Endothelial cell of umbilical vein (primary cell): ENCODE data around the gene RCAN1. TPM values are rescaled to one million over a fixed set of nuclear protein-coding genes. Genes with fewer than 3 reads are reported as not detected.

Source experiments
- BruUV-seq: library from RNA; stranded (reverse); fragments of 400-500 nt; replicated peaks from 2 replicates; lab custom pipeline; 2021; lab: Mats Ljungman, UMichigan
- CTCF ChIA-PET: fragments of 300-600, 350-600 bp; sonication (Branson Sonifier 250); formaldehyde crosslinking; loops from one replicate; lab custom pipeline; 2021; ENCODE audit warnings: antibody characterized with exemption, inconsistent platforms; lab: Charles Lee
- POLR2A ChIA-PET: fragments of 300-600, 350-600 bp; sonication (Branson Sonifier 250); formaldehyde crosslinking; loops from one replicate; lab custom pipeline; 2021; ENCODE audit warnings: antibody characterized with exemption, inconsistent platforms; lab: Charles Lee
- DNase-seq: peaks from one replicate; pipeline ENCODE4 v3.0.0-alpha.2; 2011; ENCODE audit warnings: low read depth, low spot score
- FAIRE-seq: peaks from 2 replicates; lab custom pipeline; 2011; peaks lifted over from hg19 to GRCh38; lab: Jason Lieb, UNC
- H2AFZ ChIP-seq: 2 replicates; pipeline ENCODE4 v1.6.0; 2012; ENCODE audit warnings: low read depth, low read length, control low read depth, inconsistent platforms
- H3K27ac ChIP-seq: 2 replicates; pipeline ENCODE4 v1.5.1; 2011; ENCODE audit warnings: low read depth, mild to moderate bottlenecking, control low read depth, low read length, moderate library complexity; ENCODE audit not compliant: insufficient read depth
- H3K27me3 ChIP-seq, 2 experiments: 2 replicates each; pipeline versions ENCODE4 v1.6.0 to v1.6.1; 2011; ENCODE audit warnings: low read length in 2 of 2, mixed read lengths in 1 of 2; ENCODE audit not compliant: control insufficient read depth in 2 of 2, insufficient read depth in 2 of 2
- H3K36me3 ChIP-seq, 2 experiments: 2 replicates in 1 of 2; 3 replicates in 1 of 2; pipeline ENCODE4 v1.5.1; 2011; ENCODE audit warnings: low read length in 2 of 2, mild to moderate bottlenecking in 1 of 2, moderate library complexity in 1 of 2; ENCODE audit not compliant: control insufficient read depth in 2 of 2, insufficient read depth in 2 of 2; ENCODE audit errors: extremely low read depth in 1 of 2
- H3K4me1 ChIP-seq: 3 replicates; pipeline ENCODE4 v1.5.1; 2011; ENCODE audit warnings: mild to moderate bottlenecking, low read length; ENCODE audit not compliant: control insufficient read depth, insufficient read depth; ENCODE audit errors: extremely low read depth
- H3K4me2 ChIP-seq: 2 replicates; pipeline ENCODE4 v1.6.1; 2011; ENCODE audit warnings: low read length, control low read depth, mixed read lengths; ENCODE audit not compliant: insufficient read depth
- H3K4me3 ChIP-seq, 3 experiments: fragments of 200-600 bp in 1 of 3; sonication (generic), shearing (Covaris generic) in 1 of 3; replicated peaks in 1 of 3; 2 replicates each; pipeline ENCODE4 v1.5.1; 2011 to 2016; ENCODE audit warnings: control low read depth in 3 of 3, low read length in 3 of 3, mild to moderate bottlenecking in 2 of 3, inconsistent platforms in 1 of 3, low read depth in 1 of 3, moderate library complexity in 1 of 3; ENCODE audit not compliant: insufficient read depth in 1 of 3
- H3K79me2 ChIP-seq: 2 replicates; pipeline ENCODE4 v1.6.0; 2012; ENCODE audit warnings: low read length, inconsistent platforms; ENCODE audit not compliant: control insufficient read depth, insufficient read depth
- H3K9ac ChIP-seq: replicated peaks from 2 replicates; pipeline ENCODE3; 2011; ENCODE audit warnings: low read length, control low read depth; ENCODE audit not compliant: insufficient read depth; ENCODE audit errors: extremely low read depth
- H3K9me1 ChIP-seq: replicated peaks from 3 replicates; pipeline ENCODE4 v1.6.0; 2011; ENCODE audit warnings: mild to moderate bottlenecking, low read length; ENCODE audit not compliant: control insufficient read depth, insufficient read depth; ENCODE audit errors: extremely low read depth
- H3K9me3 ChIP-seq: replicated peaks from 2 replicates; pipeline ENCODE4 v1.5.1; 2012; ENCODE audit warnings: low read length, inconsistent platforms; ENCODE audit not compliant: control insufficient read depth, insufficient read depth
- H4K20me1 ChIP-seq: replicated peaks from 2 replicates; pipeline ENCODE3; 2011; ENCODE audit warnings: mild to moderate bottlenecking, low read length; ENCODE audit not compliant: control insufficient read depth, insufficient read depth; ENCODE audit errors: extremely low read depth
- POLR2AphosphoS5 ChIP-seq: IDR thresholded peaks from 2 replicates; pipeline ENCODE4 v1.6.1; 2012; ENCODE audit warnings: low read depth, mild to moderate bottlenecking, control low read depth, low read length, moderate library complexity; ENCODE audit not compliant: insufficient read depth
- dilution Hi-C: fragments of 300-500 bp; cut with MboI; formaldehyde crosslinking; loops from one replicate; pipeline ENCODE4 v1.15.0; 2019; ENCODE audit warnings: low sequenced_read_pairs; ENCODE audit not compliant: extremely low pct_ligation_motif_present
- intact Hi-C: fragments of 100-400 bp; cut with micrococcal nuclease; formaldehyde crosslinking; loops from one replicate; pipeline ENCODE4 v1.10.0; 2022
- polyA plus RNA-seq, 4 experiments: library from polyadenylated mRNA; depleted of rRNA in 3 of 4; stranded (reverse) in 3 of 4; unstranded in 1 of 4; fragments of >200 nt; gene quantifications; 2 replicates each; pipeline versions ENCODE4 v1.2.1 to v1.2.3, GENCODE V29; 2011 to 2012; ENCODE audit warnings: missing spikeins in 1 of 4
- total RNA-seq: library from RNA; stranded (reverse); gene quantifications from 2 replicates; pipeline ENCODE4 v1.2.3, GENCODE V29; 2021
- TF ChIP-seq, protein P1 (sequence below), 2 donors: IDR thresholded peaks; 1 replicate in 1 of 2; 2 replicates in 1 of 2; pipeline ENCODE4 v1.5.1; 2011; ENCODE audit warnings: low read length in 2 of 2, mild to moderate bottlenecking in 2 of 2, moderate library complexity in 2 of 2, control low read depth in 1 of 2, inconsistent platforms in 1 of 2, low read depth in 1 of 2; ENCODE audit not compliant: insufficient read depth in 1 of 2; ENCODE audit errors: extremely low read depth in 1 of 2

The RCAN1 gene
- total and polyA plus RNA-seq, 2 donors (not counting 3 experiments of a cell fraction or from before 2014, with no cell fraction given): 9.7 to 16.5 TPM

- TF ChIP-seq, protein P1, sequence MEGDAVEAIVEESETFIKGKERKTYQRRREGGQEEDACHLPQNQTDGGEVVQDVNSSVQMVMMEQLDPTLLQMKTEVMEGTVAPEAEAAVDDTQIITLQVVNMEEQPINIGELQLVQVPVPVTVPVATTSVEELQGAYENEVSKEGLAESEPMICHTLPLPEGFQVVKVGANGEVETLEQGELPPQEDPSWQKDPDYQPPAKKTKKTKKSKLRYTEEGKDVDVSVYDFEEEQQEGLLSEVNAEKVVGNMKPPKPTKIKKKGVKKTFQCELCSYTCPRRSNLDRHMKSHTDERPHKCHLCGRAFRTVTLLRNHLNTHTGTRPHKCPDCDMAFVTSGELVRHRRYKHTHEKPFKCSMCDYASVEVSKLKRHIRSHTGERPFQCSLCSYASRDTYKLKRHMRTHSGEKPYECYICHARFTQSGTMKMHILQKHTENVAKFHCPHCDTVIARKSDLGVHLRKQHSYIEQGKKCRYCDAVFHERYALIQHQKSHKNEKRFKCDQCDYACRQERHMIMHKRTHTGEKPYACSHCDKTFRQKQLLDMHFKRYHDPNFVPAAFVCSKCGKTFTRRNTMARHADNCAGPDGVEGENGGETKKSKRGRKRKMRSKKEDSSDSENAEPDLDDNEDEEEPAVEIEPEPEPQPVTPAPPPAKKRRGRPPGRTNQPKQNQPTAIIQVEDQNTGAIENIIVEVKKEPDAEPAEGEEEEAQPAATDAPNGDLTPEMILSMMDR (IDR thresholded peaks at IDR 0.05; ENCODE audit: extremely low read depth in 1 of 2, insufficient read depth in 1 of 2, low read depth in 1 of 2, low read length in 2 of 2): peak; percentile 69 to 94
- no peak for TF ChIP-seq POLR2AphosphoS5
- Histone ChIP-seq H3K9ac (no peak overlapping the region), H3K36me3 (no peaks in the 10 kb centered on the region), H3K27ac (no peak overlapping the region), H2AFZ (no peak overlapping the region), H3K27me3 (no peaks in the 10 kb centered on the region), H4K20me1 (no peaks in the 10 kb centered on the region), H3K4me1 (no peaks in the 10 kb centered on the region), H3K4me3 (no peak overlapping the region), H3K9me3 (no peaks in the 10 kb centered on the region), H3K9me1 (no peaks in the 10 kb centered on the region), H3K4me2 (no peak overlapping the region), H3K79me2 (no peaks in the 10 kb centered on the region)
- peak; percentile 62 for FAIRE-seq
- dilution Hi-C loops (no loop called here), intact Hi-C loops (loop anchor here (1.0 kb wide), 5 partner anchors 15 to 120 kb away; no protein-coding TSS in a partner anchor)
- POLR2A ChIA-PET: interaction anchor here (0.9 to 1.0 kb wide), 3 partner anchors 16 to 101 kb away, joined by 3 to 7 read pairs (median 4); no protein-coding TSS in a partner anchor
- no TSS peak for BruUV-seq
- DNase-seq: peak; percentile 78
- CTCF ChIA-PET: interaction anchor here (0.5 to 10.6 kb wide), 33 partner anchors 9 to 1603 kb away, joined by 3 to 394 read pairs (median 6); partner anchors contain the start of gene RCAN1
These were observed 104.5 kb downstream of the RCAN1 start for GRCh38 chr21:34510148-34511142.
